Activated CD4-positive, alpha-beta T cell treated with anti-CD3 and anti-CD28 coated beads for 4 hours (primary cell): Measurements from ENCODE around the gene KIFBP.
"Not testable (repeated sequence)": the region's sequence is repeated elsewhere in the genome, so short reads cannot be mapped to it uniquely, and the experiment has no call there.

Source experiments
- DNase-seq, 2 donors: peaks; one replicate each; pipeline ENCODE4 v3.0.0-alpha.2; 2020

Gene KIFBP

GRCh38 chr10:69004821-69005220 is 16.2 kb downstream of the KIFBP start:
- no peak for DNase-seq

DNA sequence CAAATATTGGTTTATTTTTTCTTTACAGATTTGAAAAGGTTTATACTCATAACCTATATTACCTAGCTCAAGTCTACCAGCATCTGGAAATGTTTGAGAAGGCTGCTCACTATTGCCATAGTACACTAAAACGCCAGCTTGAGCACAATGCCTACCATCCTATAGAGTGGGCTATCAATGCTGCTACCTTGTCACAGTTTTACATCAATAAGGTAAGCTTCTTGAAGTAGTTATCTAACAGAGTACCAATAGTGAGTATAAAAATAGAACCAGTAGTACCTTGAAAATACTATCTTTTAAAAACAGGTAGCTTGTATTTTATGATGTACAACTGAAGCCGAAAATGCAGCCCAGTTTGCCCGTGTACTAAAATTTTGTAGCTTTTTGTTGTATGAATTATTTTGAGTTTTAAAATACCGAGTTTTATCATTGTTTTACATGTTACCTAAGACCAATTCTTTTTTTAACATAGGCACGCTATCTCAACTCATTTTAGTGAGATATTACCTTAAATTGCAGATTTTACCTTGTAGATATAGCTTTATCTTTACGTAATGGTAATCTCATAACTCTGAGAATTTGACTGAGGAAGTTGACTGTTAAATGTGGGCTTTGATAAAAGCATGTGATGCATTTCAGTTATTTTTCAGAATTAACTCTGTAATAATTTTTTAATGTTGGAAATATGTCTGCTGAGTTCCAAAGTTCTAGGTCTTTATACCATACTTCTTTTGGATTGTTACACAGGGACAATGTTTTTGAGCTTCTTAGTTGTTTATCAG is 17.3 kb downstream of the KIFBP start:
- DNase-seq = no peak

GRCh38 chr10:69007260-69007659 is 18.7 kb downstream of the KIFBP start:
- no peak for DNase-seq

GRCh38 chr10:69009360-69009759 is 20.8 kb downstream of the KIFBP start:
- no peak for DNase-seq

GRCh38 chr10:69010151-69010640 is 21.6 kb downstream of the KIFBP start:
- DNase-seq = no peak

- not testable (repeated sequence) for DNase-seq
Observed at GRCh38 chr10:69012778-69013177, 24.2 kb downstream of the KIFBP start.

- no peak for DNase-seq
Observed at GRCh38 chr10:69014171-69014570, 25.6 kb downstream of the KIFBP start.

- DNase-seq = no peak
Observed at GRCh38 chr10:69018613-69019012, 30.0 kb downstream of the KIFBP start.

DNA sequence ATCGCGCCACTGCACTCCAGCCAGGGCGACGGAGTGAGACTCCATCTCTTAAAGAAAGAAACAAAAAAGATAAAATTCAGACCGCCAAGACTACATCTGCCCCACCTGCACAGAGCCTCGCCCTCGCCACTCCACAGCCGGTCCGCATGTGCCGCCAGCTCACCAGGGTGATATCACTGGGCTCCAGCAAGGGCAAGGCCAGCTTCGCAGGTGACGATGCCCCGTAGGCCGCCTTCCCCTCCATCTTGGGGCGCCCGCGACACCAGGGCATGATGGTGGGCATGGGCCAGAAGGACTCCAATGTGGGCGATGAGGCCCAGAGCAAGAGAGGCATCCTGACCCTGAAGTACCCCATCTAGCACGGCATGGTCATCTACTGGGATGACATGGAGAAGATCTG is 34.0 kb downstream of the KIFBP start:
- DNase-seq = no peak

DNA sequence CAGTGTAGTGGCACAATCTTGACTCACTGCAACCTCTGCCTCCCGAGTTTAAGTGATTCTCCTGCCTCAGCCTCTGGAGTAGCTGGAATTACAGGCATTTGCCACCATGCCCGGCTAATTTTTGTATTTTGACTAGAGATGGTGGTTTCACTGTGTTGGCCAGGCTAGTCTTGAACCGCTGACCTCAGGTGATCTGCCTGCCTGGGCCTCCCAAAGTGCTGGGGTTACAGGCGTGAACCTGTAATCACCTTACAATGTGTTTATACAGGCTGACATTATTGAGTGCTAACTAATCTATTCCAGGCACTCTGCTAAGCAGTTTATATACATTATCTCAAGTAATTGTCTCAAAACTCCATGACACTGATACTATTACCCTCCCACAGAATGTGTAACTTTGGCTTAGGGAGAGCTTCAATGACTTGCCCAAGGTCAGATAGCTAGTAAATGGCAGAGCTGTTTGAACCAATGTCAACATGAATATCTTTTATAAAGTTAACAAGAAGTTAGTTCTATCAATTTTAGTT is 36.8 kb downstream of the KIFBP start:
- no peak for DNase-seq

DNA sequence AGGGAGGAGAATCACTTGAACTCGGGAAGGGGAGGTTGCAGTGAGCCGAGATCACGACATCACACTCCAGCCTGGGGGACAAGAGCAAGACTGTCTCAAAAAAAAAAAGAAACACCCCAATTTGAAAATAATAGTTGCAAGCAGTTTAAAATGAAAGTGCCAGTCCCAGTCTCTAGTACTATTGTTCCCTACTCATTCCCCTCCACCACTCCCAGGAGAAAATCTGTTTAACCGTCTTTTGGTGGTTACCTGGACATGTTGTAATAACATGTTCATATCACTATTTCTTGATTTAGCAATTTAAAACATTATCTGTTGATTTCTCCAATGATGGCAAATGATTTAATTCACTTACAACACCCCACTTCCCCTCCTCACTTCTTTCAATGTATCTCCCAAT is 44.7 kb downstream of the KIFBP start:
- no peak for DNase-seq

- DNase-seq = no peak
Observed at GRCh38 chr10:69037489-69037888, 48.9 kb downstream of the KIFBP start.

DNA sequence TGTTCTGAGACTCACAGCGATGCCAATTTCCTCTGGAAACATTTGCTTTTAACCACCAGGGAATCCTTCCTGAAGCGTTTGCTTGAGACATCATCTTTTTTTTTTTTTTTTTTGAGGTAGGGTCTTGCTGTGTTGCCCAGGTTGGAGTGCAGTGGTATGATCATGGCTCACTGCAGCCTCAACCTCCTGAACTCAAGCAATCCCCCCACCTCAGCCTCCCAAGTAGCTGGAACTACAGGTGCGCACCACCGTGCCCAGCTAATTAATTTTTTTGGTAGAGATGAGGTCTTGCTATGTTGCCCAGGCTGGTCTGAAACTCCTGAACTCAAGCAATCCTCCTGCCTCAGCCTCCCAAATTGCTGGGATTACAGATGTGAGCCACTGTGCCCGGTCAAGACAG is 52.3 kb downstream of the KIFBP start:
- DNase-seq = not testable (repeated sequence)

DNA sequence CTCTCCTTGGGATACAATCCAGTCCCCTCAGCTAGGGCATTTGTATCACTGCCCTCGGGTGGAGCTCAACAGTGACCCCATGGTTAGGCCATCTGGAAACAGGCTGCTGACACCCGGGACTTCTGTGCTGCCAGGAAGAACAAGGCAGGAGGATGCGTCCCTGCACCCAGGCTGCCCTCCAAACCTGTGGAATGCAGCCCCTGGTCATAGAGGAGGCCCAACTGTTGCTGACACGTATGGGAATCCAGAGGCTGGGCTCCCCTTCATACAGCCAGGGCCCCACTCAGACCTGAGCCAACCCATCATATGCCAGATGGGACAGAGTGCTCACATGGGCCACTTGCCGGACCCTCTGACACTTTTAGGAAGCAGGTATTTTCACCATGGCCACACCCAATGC is 53.8 kb downstream of the KIFBP start:
- no peak for DNase-seq

DNA sequence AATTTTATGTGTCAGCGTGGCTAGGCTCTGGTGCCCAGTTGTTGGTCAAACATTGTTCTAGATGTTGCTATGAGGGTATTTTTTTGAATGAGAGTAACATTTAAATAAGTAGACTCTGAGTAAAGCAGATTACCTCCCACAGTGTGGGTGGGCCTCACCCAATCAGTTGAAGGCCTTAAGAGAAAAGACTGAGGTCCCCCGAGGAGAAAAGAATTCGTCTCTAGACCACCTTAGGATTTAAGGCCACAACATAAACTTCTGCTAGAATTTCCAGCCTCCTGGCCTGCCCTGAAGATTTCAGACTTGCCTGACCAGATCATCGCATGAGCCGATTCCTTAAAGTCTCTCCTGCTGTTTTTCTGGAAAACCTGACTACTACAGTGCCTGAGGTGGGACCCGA is 54.2 kb downstream of the KIFBP start:
- DNase-seq = no peak

- peak; percentile 22 to 28 for DNase-seq
Observed at GRCh38 chr10:69043931-69044531, 55.4 kb downstream of the KIFBP start.

GRCh38 chr10:69044546-69044945 is 55.9 kb downstream of the KIFBP start:
- DNase-seq = no peak

GRCh38 chr10:69045441-69046300 is 57.1 kb downstream of the KIFBP start:
- DNase-seq = peak in 1 of 2 donors; percentile 16

DNA sequence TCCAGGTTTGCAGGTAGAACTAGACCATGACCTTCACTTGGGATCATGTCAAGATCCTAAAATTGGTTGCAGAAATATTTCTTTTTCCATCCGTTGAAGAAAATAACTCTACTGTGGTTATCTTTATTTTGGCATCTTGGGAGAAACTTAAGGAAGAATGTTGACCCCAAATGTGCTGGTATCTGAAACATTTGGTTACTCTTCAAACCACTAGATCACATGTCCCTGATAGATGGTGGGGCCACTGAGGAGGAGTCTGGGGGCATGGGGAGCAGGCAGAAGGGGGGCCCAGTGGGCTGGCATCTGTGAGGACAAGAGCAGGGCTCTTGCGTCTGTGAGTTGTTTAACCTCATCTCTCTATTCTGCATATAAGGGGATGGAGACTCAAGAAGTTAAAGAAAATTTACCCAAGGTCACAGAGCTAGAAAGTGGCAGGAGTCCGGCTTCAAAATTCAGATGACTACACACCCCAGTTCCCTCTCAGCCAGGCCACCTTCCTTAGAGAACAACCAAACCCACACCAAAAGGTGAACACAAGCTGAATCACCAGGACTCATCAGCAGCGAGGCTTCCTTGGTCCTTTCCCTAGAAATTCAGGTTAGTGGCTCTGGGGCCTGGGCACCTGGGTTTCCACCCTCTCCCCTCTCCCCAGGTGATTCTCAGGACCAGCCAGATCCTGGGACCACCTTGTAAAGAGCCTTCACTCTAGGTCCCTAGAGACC is 58.7 kb downstream of the KIFBP start:
- no peak for DNase-seq

- peak in 1 of 2 donors; percentile 21 for DNase-seq
Observed at GRCh38 chr10:69048103-69048502, 59.5 kb downstream of the KIFBP start.

GRCh38 chr10:69049566-69049961 is 61.0 kb downstream of the KIFBP start:
- no peak for DNase-seq

GRCh38 chr10:69051303-69051702 is 62.7 kb downstream of the KIFBP start:
- no peak for DNase-seq
